Measurements from ENCODE around the gene ADAM15. TPM values are rescaled to one million over a fixed set of nuclear protein-coding genes. Genes with fewer than 3 reads are reported as not detected.
A peak's percentile ranks its signal among the peaks of the same experiment; 100 is the strongest.

The ADAM15 gene
- total RNA-seq, 1 donor from 2014 or later = 22.1 TPM

DNA sequence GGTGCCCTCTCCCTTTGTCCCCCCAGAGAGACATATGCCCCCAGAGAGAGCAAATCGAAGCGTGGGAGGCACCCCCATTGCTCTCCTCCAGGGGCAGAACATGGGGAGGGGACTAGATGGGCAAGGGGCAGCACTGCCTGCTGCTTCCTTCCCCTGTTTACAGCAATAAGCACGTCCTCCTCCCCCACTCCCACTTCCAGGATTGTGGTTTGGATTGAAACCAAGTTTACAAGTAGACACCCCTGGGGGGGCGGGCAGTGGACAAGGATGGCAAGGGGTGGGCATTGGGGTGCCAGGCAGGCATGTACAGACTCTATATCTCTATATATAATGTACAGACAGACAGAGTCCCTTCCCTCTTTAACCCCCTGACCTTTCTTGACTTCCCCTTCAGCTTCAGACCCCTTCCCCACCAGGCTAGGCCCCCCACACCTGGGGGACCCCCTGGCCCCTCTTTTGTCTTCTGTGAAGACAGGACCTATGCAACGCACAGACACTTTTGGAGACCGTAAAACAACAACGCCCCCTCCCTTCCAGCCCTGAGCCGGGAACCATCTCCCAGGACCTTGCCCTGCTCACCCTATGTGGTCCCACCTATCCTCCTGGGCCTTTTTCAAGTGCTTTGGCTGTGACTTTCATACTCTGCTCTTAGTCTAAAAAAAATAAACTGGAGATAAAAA, 35.9 kb downstream of the ADAM15 start:
- Mint-ChIP-seq H3K4me1 (ENCODE audit: low read depth) (peaks cover 18% of the 10 kb centered on the region), H3K27ac (no peak overlapping the region), H3K9me3 (ENCODE audit: low read depth) (no peaks in the 10 kb centered on the region), H3K36me3 (ENCODE audit: insufficient read depth) (peaks cover 1% of the 10 kb centered on the region), H3K27me3 (peaks cover 36% of the 10 kb centered on the region), H3K4me3 (ENCODE audit: low read depth) (peak overlapping the region; percentile 44)
- TF ChIP-seq, protein P1, sequence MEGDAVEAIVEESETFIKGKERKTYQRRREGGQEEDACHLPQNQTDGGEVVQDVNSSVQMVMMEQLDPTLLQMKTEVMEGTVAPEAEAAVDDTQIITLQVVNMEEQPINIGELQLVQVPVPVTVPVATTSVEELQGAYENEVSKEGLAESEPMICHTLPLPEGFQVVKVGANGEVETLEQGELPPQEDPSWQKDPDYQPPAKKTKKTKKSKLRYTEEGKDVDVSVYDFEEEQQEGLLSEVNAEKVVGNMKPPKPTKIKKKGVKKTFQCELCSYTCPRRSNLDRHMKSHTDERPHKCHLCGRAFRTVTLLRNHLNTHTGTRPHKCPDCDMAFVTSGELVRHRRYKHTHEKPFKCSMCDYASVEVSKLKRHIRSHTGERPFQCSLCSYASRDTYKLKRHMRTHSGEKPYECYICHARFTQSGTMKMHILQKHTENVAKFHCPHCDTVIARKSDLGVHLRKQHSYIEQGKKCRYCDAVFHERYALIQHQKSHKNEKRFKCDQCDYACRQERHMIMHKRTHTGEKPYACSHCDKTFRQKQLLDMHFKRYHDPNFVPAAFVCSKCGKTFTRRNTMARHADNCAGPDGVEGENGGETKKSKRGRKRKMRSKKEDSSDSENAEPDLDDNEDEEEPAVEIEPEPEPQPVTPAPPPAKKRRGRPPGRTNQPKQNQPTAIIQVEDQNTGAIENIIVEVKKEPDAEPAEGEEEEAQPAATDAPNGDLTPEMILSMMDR (IDR thresholded peaks at IDR 0.05; ENCODE audit: unreplicated experiment) = no peak
- no peak for DNase-seq (ENCODE audit: low spot score, unreplicated experiment)

DNA sequence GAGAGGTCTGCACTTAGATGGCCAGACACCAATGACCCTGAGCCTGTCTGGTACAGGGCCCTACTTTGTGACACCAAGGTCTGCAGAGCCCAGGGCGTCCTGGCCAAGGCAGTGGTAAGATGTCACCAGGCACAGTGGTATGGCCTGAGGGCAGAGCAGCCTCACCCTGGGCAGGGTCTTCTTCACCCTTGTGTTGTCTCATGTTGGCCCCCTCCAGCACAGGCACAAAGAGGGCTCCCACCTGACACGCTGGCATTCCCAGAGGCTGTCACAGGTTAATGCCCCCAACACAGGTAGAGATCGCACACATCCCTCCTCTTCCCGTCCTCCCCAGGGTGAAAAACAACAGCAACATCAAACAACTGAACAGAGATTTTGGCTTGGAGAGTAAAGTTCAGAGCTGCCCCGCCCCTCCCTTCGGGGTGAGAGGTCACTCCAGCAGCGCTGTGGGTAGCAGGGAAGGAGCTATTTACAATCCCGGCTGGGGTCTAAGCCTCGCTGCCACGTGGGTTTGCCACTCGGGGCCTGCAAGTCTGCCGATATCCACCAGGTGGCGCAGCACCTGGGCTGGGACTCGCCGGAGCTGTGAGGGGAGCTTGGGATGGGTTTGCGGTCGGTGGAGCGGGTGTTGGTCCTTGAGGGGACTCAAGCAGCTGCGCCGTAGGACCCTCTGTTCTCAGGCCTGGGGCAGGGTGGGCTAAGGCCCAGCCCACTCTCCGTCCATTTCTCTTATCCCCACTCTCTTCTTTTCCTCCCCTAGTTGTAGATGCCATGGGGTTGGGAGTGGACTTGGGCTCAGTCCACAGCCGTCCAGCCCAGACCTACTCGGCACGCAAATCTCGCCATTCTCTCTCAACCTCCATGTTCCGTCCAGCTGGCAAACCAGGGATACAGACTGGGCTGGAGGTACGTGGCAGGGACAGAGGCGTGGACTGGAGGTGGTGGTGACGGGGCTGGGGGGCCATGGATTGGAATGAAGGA, 40.2 kb downstream of the ADAM15 start:
- no peak overlapping the region for H3K27ac Mint-ChIP-seq
- peaks cover 3% of the 10 kb centered on the region for H3K4me1 Mint-ChIP-seq (ENCODE audit: low read depth)
- peaks cover 44% of the 10 kb centered on the region for H3K27me3 Mint-ChIP-seq
- peaks cover 1% of the 10 kb centered on the region for H3K36me3 Mint-ChIP-seq (ENCODE audit: insufficient read depth)
- TF ChIP-seq, protein P1 (IDR thresholded peaks at IDR 0.05; ENCODE audit: unreplicated experiment) = peak; percentile 99
- DNase-seq (ENCODE audit: low spot score, unreplicated experiment) = peak; percentile 92
- no peaks in the 10 kb centered on the region for H3K9me3 Mint-ChIP-seq (ENCODE audit: low read depth)
- H3K4me3 Mint-ChIP-seq (ENCODE audit: low read depth) = no peak overlapping the region

DNA sequence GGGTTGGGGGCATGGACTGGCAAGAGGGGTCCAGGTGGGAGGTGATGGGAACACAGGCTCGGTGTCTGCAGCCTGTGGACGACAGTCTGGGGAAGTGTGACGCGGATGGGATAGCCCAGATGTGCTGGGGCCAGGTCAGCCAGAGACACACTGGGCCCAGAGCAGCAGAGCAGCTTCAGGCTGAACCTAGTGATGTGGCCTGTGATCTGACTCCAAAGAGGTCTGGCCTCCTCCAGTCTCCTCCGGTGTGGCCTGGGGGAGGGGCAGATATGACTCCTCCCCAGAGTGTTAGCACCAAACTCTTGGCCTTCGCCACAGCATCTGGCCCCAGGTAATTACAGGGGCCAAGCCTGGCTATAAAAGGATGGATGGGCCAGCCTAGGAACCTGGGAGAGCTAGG, 41.0 kb downstream of the ADAM15 start:
- TF ChIP-seq, protein P1 (IDR thresholded peaks at IDR 0.05; ENCODE audit: unreplicated experiment) = no peak
- Mint-ChIP-seq H3K36me3 (ENCODE audit: insufficient read depth) (peaks cover 1% of the 10 kb centered on the region), H3K27ac (no peak overlapping the region), H3K27me3 (peaks cover 44% of the 10 kb centered on the region), H3K4me3 (ENCODE audit: low read depth) (no peak overlapping the region), H3K9me3 (ENCODE audit: low read depth) (no peaks in the 10 kb centered on the region), H3K4me1 (ENCODE audit: low read depth) (peaks cover 3% of the 10 kb centered on the region)
- no peak for DNase-seq (ENCODE audit: low spot score, unreplicated experiment)

DNA sequence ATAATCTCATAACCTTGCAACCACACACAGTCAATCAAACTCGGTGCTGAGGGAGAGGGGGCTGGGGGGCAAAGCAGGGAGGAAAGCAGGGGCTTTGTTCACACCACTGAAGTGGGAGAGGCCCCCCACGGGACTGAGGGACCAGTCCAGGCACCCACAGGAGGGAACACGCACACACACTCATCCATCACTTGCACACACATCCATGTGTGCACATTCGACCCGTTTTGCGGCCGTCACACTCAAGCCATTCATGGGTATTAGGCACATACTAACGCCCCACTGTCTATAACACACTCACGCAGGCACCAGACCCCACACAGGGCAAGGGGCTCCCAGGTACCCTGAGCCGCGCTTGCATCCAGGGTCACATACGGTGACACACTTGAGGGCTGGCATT, 41.5 kb downstream of the ADAM15 start:
- Mint-ChIP-seq H3K27ac (peak overlapping the region; percentile 20), H3K9me3 (ENCODE audit: low read depth) (no peaks in the 10 kb centered on the region), H3K4me1 (ENCODE audit: low read depth) (peaks cover 3% of the 10 kb centered on the region), H3K4me3 (ENCODE audit: low read depth) (no peak overlapping the region), H3K36me3 (ENCODE audit: insufficient read depth) (no peaks in the 10 kb centered on the region), H3K27me3 (peaks cover 40% of the 10 kb centered on the region)
- TF ChIP-seq, protein P1 (IDR thresholded peaks at IDR 0.05; ENCODE audit: unreplicated experiment) = no peak
- DNase-seq (ENCODE audit: low spot score, unreplicated experiment) = no peak

DNA sequence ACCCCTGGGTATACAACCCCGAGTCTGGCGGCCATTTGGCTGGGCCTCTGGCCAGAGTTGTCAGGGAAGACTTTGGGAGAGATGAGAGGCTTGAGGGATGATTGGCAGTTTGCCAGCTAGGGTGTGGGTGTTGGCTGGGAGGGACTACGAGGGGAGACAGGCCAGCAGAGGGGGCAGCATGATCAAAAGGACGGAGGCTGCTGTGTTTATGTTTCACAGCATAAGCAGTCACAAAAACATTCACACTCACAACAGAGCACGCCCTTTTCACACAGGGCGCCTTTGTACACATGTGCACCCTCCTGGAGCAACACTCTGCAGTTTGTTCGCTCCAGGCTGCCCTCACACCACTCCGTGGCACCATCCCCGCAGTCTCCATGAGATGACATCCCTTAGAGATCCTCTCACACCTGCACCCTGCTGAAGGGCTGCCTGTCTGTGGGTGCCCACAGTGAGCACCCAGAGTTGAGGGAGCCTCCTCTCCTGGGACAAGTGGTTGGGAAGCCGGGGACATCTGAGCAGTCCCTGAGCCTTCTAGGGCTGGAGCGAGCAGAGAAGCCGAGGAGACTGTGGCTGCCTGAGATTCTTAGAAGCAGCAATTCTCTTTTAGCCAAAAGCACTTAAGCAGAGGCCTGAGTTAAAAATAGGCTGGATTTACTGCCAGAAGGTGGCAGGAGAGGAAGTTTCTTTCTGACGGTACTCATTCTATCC, 43.0 kb downstream of the ADAM15 start:
- Mint-ChIP-seq H3K27ac (no peak overlapping the region), H3K36me3 (ENCODE audit: insufficient read depth) (no peaks in the 10 kb centered on the region), H3K4me3 (ENCODE audit: low read depth) (no peak overlapping the region), H3K27me3 (peaks cover 35% of the 10 kb centered on the region), H3K4me1 (ENCODE audit: low read depth) (peaks cover 3% of the 10 kb centered on the region), H3K9me3 (ENCODE audit: low read depth) (no peaks in the 10 kb centered on the region)
- no peak for DNase-seq (ENCODE audit: low spot score, unreplicated experiment)
- TF ChIP-seq, protein P1 (IDR thresholded peaks at IDR 0.05; ENCODE audit: unreplicated experiment) = peak; percentile 41

All from progenitor cell of endocrine pancreas (in vitro differentiated cells).